Sigmoid colon (tissue), 4 donors: Measurements from ENCODE around the gene PEX26.

Experiments
- EP300 ChIP-seq, 4 donors: sonication (generic); formaldehyde crosslinking; IDR thresholded peaks; one replicate each; pipeline ENCODE4 v1.6.1; 2017; ENCODE audit warnings: antibody characterized with exemption in 4 of 4
- TF ChIP-seq, protein P1 (sequence below), 4 experiments: fragments of 450-650 bp in 3 of 4; fragments of 200-600 bp in 1 of 4; IDR thresholded peaks; one replicate each; pipeline ENCODE4 v1.5.1; 2016 to 2019; ENCODE audit warnings: antibody characterized with exemption in 4 of 4, mild to moderate bottlenecking in 3 of 4, moderate library complexity in 2 of 4

DNA sequence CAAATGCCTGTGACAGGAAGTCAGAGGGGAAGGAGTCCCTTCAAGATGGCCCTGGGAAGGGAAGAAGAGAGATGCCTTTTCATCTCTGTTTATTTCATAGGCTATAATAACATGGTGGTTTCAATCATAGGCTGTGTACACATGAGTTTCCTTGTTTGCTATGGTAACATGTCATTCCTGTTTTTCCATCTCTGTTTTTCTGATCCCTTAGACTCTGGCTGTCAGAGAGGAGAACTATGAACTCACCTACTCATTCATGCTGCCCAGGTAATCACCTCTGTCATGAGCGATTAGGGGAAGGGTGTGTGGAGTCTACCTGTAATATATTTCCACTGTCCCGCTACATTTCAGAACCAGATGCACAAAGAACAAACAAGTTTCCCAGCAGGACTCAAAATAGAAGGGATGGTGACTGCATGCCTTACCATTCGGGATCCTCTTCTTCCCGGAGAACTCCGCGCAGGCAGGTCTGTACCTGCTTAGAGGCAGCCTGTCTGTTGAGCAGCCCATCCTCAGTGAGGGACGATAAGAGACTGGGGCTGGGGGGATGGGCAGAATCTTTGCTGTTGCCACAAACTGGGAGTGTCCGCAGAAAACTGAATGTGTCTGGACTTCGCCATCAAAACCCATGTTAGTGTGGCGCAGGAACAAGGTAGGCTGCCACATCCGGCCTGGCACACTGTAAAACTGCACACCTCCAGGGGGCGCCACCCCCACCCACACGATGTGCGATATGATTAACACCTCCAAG is 7.1 kb upstream of the PEX26 start:
- TF ChIP-seq EP300 (IDR thresholded peaks at IDR 0.05), result no peak
- TF ChIP-seq, protein P1, sequence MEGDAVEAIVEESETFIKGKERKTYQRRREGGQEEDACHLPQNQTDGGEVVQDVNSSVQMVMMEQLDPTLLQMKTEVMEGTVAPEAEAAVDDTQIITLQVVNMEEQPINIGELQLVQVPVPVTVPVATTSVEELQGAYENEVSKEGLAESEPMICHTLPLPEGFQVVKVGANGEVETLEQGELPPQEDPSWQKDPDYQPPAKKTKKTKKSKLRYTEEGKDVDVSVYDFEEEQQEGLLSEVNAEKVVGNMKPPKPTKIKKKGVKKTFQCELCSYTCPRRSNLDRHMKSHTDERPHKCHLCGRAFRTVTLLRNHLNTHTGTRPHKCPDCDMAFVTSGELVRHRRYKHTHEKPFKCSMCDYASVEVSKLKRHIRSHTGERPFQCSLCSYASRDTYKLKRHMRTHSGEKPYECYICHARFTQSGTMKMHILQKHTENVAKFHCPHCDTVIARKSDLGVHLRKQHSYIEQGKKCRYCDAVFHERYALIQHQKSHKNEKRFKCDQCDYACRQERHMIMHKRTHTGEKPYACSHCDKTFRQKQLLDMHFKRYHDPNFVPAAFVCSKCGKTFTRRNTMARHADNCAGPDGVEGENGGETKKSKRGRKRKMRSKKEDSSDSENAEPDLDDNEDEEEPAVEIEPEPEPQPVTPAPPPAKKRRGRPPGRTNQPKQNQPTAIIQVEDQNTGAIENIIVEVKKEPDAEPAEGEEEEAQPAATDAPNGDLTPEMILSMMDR (IDR thresholded peaks at IDR 0.05), result no peak
